ENCODE measurements around the gene MEGF6. TPM values are rescaled to one million over a fixed set of nuclear protein-coding genes. Genes with fewer than 3 reads are reported as not detected.

MEGF6 gene
- total and polyA plus RNA-seq, 12 donors, result 0.15 to 29.2 (median 8.2) TPM

GRCh38 chr1:3658231-3658615 is 46.9 kb upstream of the MEGF6 start:
- TF ChIP-seq POLR2A (IDR thresholded peaks at IDR 0.05) (no peak), CTCF (IDR thresholded peaks at IDR 0.05) (no peak)
- Histone ChIP-seq H3K27ac (no peak overlapping the region), H3K36me3 (replicated peaks in 1 of 2) (no peaks in the 10 kb centered on the region), H3K4me1 (replicated peaks in 1 of 2) (no peaks in the 10 kb centered on the region), H3K4me3 (no peak overlapping the region), H3K27me3 (peaks cover 8% of the 10 kb centered on the region), H3K9me3 (replicated peaks in 1 of 3) (no peaks in the 10 kb centered on the region)
- WGBS, 4 donors, result 56 to 69% (median 62%) methylated on average over 14 of the region's 14 CpGs
- intact Hi-C loops (cut with DNase I), result no loop called here
- DNase-seq, result no peak

- no peak overlapping the region for H3K27ac ChIP-seq
- DNase-seq, result no peak
- no peak overlapping the region for H3K4me3 ChIP-seq
- H3K36me3 ChIP-seq (replicated peaks in 1 of 2), result no peaks in the 10 kb centered on the region
- H3K4me1 ChIP-seq (replicated peaks in 1 of 2), result peaks cover 0 to 2% of the 10 kb centered on the region in 2 donors
- intact Hi-C loops (cut with DNase I), result no loop called here
- no peak for TF ChIP-seq CTCF (IDR thresholded peaks at IDR 0.05)
- TF ChIP-seq POLR2A (IDR thresholded peaks at IDR 0.05), result no peak
- WGBS, 4 donors, result 78 to 84% (median 81%) methylated on average over 20 to 26 of the region's 26 CpGs
- H3K27me3 ChIP-seq, result peaks cover 13% of the 10 kb centered on the region
- no peaks in the 10 kb centered on the region for H3K9me3 ChIP-seq (replicated peaks in 1 of 3)
These were observed 46.4 kb upstream of the MEGF6 start for GRCh38 chr1:3657578-3658230.

GRCh38 chr1:3657096-3657475 is 45.8 kb upstream of the MEGF6 start:
- Histone ChIP-seq H3K4me1 (replicated peaks in 1 of 2) (peaks cover 0 to 6% of the 10 kb centered on the region in 2 donors), H3K4me3 (no peak overlapping the region), H3K9me3 (replicated peaks in 1 of 3) (no peaks in the 10 kb centered on the region), H3K36me3 (replicated peaks in 1 of 2) (no peaks in the 10 kb centered on the region), H3K27ac (no peak overlapping the region), H3K27me3 (peaks cover 19% of the 10 kb centered on the region)
- 74 to 83% (median 80%) methylated on average over 5 to 6 of the region's 6 CpGs for WGBS, 4 donors
- TF ChIP-seq POLR2A (IDR thresholded peaks at IDR 0.05) (no peak), CTCF (IDR thresholded peaks at IDR 0.05) (no peak)
- intact Hi-C loops (cut with DNase I), result no loop called here
- no peak for DNase-seq

- TF ChIP-seq CTCF (IDR thresholded peaks at IDR 0.05) (no peak), POLR2A (IDR thresholded peaks at IDR 0.05) (no peak)
- no peak for DNase-seq
- Histone ChIP-seq H3K27ac (no peak overlapping the region), H3K27me3 (peaks cover 25% of the 10 kb centered on the region), H3K4me3 (no peak overlapping the region), H3K9me3 (replicated peaks in 1 of 3) (no peaks in the 10 kb centered on the region), H3K36me3 (replicated peaks in 1 of 2) (no peaks in the 10 kb centered on the region), H3K4me1 (replicated peaks in 1 of 2) (peaks cover 0 to 11% of the 10 kb centered on the region in 2 donors)
- intact Hi-C loops (cut with DNase I), result no loop called here
- WGBS, 4 donors, result 80 to 90% (median 86%) methylated on average over 11 to 13 of the region's 13 CpGs
These were observed 45.3 kb upstream of the MEGF6 start for GRCh38 chr1:3656450-3657095.

All from adrenal gland (tissue), 12 donors.